Mesendoderm (in vitro differentiated cells): ENCODE results near the gene LONP2.

Source experiments
- DNase-seq: peaks from one replicate; pipeline ENCODE4 v3.0.0; 2013
- H2AK5ac ChIP-seq: 2 replicates; pipeline ENCODE4 v1.6.1; 2013; ENCODE audit warnings: low read length, inconsistent platforms
- H2BK120ac ChIP-seq: 2 replicates; pipeline ENCODE4 v1.6.1; 2013; ENCODE audit warnings: low read depth, mild to moderate bottlenecking, low read length, moderate library complexity, mixed read lengths
- H2BK15ac ChIP-seq: replicated peaks from 2 replicates; pipeline ENCODE4 v1.6.1; 2013; ENCODE audit warnings: low read depth, mild to moderate bottlenecking, moderate library complexity
- H2BK5ac ChIP-seq: 2 replicates; pipeline ENCODE4 v1.6.1; 2013; ENCODE audit warnings: low read length, inconsistent platforms
- H3K18ac ChIP-seq: 2 replicates; pipeline ENCODE4 v1.6.1; 2013; ENCODE audit warnings: mild to moderate bottlenecking, low read length, mixed read lengths
- H3K23ac ChIP-seq: one replicate; pipeline ENCODE4 v1.6.1; 2013; ENCODE audit warnings: low read length
- H3K27ac ChIP-seq: 2 replicates; pipeline ENCODE4 v1.5.1; 2013; ENCODE audit warnings: low read depth, mild to moderate bottlenecking, inconsistent platforms, low read length, moderate library complexity
- H3K27me3 ChIP-seq: 2 replicates; pipeline ENCODE4 v1.6.1; 2013; ENCODE audit warnings: low read length, control low read depth, mild to moderate bottlenecking, inconsistent platforms; ENCODE audit not compliant: insufficient read depth, poor library complexity
- H3K36me3 ChIP-seq: 2 replicates; pipeline ENCODE4 v1.6.1; 2013; ENCODE audit warnings: low read length, inconsistent platforms; ENCODE audit not compliant: control insufficient read depth, insufficient read depth
- H3K4ac ChIP-seq: one replicate; pipeline ENCODE4 v1.6.1; 2013; ENCODE audit warnings: low read depth, mild to moderate bottlenecking, low read length, moderate library complexity
- H3K4me1 ChIP-seq: 2 replicates; pipeline ENCODE4 v1.6.1; 2013; ENCODE audit warnings: low read depth, low read length, inconsistent platforms; ENCODE audit not compliant: control insufficient read depth
- H3K4me2 ChIP-seq: 2 replicates; pipeline ENCODE4 v1.6.1; 2013; ENCODE audit warnings: low read length
- H3K4me3 ChIP-seq: 2 replicates; pipeline ENCODE4 v1.5.1; 2013; ENCODE audit warnings: mild to moderate bottlenecking, low read length
- H3K56ac ChIP-seq: one replicate; pipeline ENCODE4 v1.6.1; 2013; ENCODE audit warnings: low read length
- H3K79me1 ChIP-seq: 2 replicates; pipeline ENCODE4 v1.6.1; 2013; ENCODE audit warnings: low read length, inconsistent platforms
- H3K79me2 ChIP-seq: 2 replicates; pipeline ENCODE4 v1.6.1; 2013; ENCODE audit warnings: mild to moderate bottlenecking, low read length; ENCODE audit not compliant: control insufficient read depth, insufficient read depth
- H3K9ac ChIP-seq: 2 replicates; pipeline ENCODE4 v1.6.1; 2013; ENCODE audit warnings: low read length, inconsistent platforms
- H4K5ac ChIP-seq: one replicate; pipeline ENCODE4 v1.6.1; 2013; ENCODE audit warnings: low read length
- H4K8ac ChIP-seq: one replicate; pipeline ENCODE4 v1.6.1; 2013; ENCODE audit warnings: low read depth, mild to moderate bottlenecking, control low read depth, low read length, moderate library complexity
- WGBS: extraction: QIAGEN DNeasy Blood & Tissue Kit; methylation state at CpG from one replicate; pipeline ENCODE4 v1.1.7; 2013; ENCODE audit warnings: low lambda C conversion rate, missing lambda C conversion rate; ENCODE audit not compliant: insufficient coverage; ENCODE audit errors: extremely low coverage; 5-methylcytosine and 5-hydroxymethylcytosine counted together

The LONP2 gene

DNA sequence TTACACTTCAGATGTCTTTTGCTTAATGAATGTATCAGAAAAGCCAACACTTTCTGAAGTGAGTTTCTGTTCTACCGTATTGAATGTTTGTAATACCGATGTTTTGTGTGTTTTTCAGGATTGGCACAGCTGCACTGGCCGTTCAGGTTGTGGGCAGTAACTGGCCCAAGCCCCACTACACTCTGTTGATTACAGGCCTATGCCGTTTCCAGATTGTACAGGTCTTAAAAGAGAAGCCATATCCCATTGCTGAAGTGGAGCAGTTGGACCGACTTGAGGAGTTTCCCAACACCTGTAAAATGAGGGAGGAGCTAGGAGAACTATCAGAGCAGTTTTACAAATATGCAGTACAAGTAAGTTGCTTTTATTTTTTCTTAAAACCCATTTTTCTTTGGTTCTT lies 7.9 kb downstream of the LONP2 start:
- no peak for DNase-seq
- Histone ChIP-seq H2BK5ac (no peak overlapping the region), H3K23ac (no peak overlapping the region), H2AK5ac (no peak overlapping the region), H3K56ac (no peak overlapping the region), H4K8ac (no peak overlapping the region), H2BK15ac (no peak overlapping the region), H3K4me3 (no peak overlapping the region), H3K27ac (no peak overlapping the region), H3K4me2 (no peak overlapping the region), H4K5ac (no peak overlapping the region), H3K4me1 (no peaks in the 10 kb centered on the region), H2BK120ac (no peak overlapping the region), H3K79me1 (peaks cover 3% of the 10 kb centered on the region), H3K79me2 (peaks cover 2% of the 10 kb centered on the region), H3K36me3 (no peaks in the 10 kb centered on the region), H3K27me3 (no peaks in the 10 kb centered on the region), H3K4ac (no peak overlapping the region), H3K18ac (no peak overlapping the region), H3K9ac (no peak overlapping the region)
- no CpG with 5 or more reads among the region's 5 CpGs for WGBS

DNA sequence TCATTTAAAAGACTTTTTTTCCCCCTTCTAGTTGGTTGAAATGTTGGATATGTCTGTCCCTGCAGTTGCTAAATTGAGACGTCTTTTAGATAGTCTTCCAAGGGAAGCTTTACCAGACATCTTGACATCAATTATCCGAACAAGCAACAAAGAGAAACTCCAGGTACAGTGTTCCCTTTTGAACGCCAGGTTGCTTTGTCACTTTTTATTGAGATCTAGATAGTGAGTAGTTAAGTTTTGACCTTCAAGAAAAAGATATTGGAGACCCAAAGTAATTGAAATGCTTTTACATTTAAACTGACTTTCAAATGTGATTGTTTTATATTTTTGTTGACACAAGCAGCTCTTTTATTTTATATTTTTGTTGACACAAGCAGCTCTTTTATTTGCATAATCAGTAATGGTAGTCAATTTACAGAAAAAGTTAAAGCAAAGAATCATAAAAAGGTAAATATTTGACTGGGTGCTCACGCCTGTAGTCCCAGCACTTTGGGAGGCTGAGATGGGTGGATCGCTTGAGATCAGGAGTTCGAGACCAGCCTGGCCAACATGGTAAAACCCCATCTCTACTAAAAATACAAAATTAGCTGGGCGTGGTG lies 12.6 kb downstream of the LONP2 start:
- no CpG with 5 or more reads among the region's 7 CpGs for WGBS
- H3K23ac ChIP-seq, result no peak overlapping the region

DNA sequence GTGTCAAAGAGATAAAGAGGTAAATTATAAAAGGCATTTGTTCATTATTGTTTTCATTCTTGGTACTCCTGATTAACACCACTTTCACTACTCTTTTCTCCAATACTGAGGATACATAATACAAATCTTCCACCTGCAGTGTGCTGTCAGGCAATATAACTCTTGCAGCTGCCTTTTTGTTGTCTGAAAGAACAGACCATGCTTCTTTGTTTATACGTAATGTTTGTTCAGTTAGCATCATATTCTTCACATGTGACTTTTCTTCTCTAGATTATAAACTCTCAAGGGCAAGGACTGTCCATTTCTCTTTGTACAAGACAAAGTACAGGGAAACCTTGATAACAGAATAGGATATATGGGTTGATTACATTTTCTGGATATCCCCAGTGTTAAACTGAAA lies 17.5 kb downstream of the LONP2 start:
- no peak overlapping the region for H2BK120ac ChIP-seq
- H3K23ac ChIP-seq, result no peak overlapping the region
- no CpG with 5 or more reads among the region's 1 CpG for WGBS
- H4K8ac ChIP-seq, result no peak overlapping the region
- H3K4ac ChIP-seq, result no peak overlapping the region
- H3K56ac ChIP-seq, result no peak overlapping the region
- no peak overlapping the region for H3K18ac ChIP-seq
- no peak overlapping the region for H3K4me3 ChIP-seq
- no peaks in the 10 kb centered on the region for H3K79me1 ChIP-seq
- DNase-seq, result no peak
- no peak overlapping the region for H3K9ac ChIP-seq
- H4K5ac ChIP-seq, result no peak overlapping the region
- no peak overlapping the region for H2AK5ac ChIP-seq
- no peak overlapping the region for H2BK15ac ChIP-seq
- no peak overlapping the region for H2BK5ac ChIP-seq
- no peaks in the 10 kb centered on the region for H3K4me1 ChIP-seq
- no peak overlapping the region for H3K4me2 ChIP-seq
- no peak overlapping the region for H3K27ac ChIP-seq
- H3K36me3 ChIP-seq, result peaks cover 3% of the 10 kb centered on the region
- H3K27me3 ChIP-seq, result no peaks in the 10 kb centered on the region
- no peaks in the 10 kb centered on the region for H3K79me2 ChIP-seq

More for the DNA sequence above, 12.6 kb downstream of the LONP2 start:
- H3K36me3 ChIP-seq, result peaks cover 3% of the 10 kb centered on the region
- H3K18ac ChIP-seq, result no peak overlapping the region
- no peak overlapping the region for H4K8ac ChIP-seq
- no peak overlapping the region for H3K9ac ChIP-seq
- no peak overlapping the region for H2BK120ac ChIP-seq
- no peak overlapping the region for H3K4ac ChIP-seq
- no peaks in the 10 kb centered on the region for H3K4me1 ChIP-seq
- no peak overlapping the region for H2AK5ac ChIP-seq
- no peak overlapping the region for H3K27ac ChIP-seq
- no peaks in the 10 kb centered on the region for H3K79me2 ChIP-seq
- no peak overlapping the region for H3K4me2 ChIP-seq
- no peaks in the 10 kb centered on the region for H3K79me1 ChIP-seq
- DNase-seq, result no peak
- H3K27me3 ChIP-seq, result no peaks in the 10 kb centered on the region
- no peak overlapping the region for H4K5ac ChIP-seq
- H3K56ac ChIP-seq, result no peak overlapping the region
- no peak overlapping the region for H2BK5ac ChIP-seq
- H2BK15ac ChIP-seq, result no peak overlapping the region
- no peak overlapping the region for H3K4me3 ChIP-seq

DNA sequence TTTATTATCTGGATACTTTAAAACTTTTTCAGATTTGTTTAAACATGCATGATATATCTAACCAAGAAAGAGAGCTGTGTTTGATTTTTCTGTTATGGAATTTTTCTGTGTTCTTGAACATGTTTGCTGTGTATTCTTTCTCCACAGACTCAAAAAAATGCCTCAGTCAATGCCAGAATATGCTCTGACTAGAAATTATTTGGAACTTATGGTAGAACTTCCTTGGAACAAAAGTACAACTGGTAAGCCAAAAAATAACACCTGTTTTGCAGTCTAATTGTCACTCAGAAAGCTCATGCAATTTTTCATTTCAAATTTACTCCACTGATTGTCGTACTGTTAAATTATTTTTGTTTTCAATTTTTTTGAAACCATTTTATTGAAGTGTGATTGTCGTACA lies 18.5 kb downstream of the LONP2 start:
- Histone ChIP-seq H3K4me3 (no peak overlapping the region), H4K8ac (no peak overlapping the region), H3K18ac (no peak overlapping the region), H2BK15ac (no peak overlapping the region), H2AK5ac (no peak overlapping the region), H3K4me2 (no peak overlapping the region), H3K56ac (no peak overlapping the region), H3K9ac (no peak overlapping the region), H3K4ac (no peak overlapping the region), H3K23ac (no peak overlapping the region), H4K5ac (no peak overlapping the region), H2BK120ac (no peak overlapping the region), H3K36me3 (peaks cover 3% of the 10 kb centered on the region), H3K27me3 (no peaks in the 10 kb centered on the region), H3K4me1 (no peaks in the 10 kb centered on the region), H3K27ac (no peak overlapping the region), H3K79me1 (no peaks in the 10 kb centered on the region), H2BK5ac (no peak overlapping the region), H3K79me2 (no peaks in the 10 kb centered on the region)
- WGBS, result no CpG with 5 or more reads among the region's 2 CpGs
- no peak for DNase-seq

DNA sequence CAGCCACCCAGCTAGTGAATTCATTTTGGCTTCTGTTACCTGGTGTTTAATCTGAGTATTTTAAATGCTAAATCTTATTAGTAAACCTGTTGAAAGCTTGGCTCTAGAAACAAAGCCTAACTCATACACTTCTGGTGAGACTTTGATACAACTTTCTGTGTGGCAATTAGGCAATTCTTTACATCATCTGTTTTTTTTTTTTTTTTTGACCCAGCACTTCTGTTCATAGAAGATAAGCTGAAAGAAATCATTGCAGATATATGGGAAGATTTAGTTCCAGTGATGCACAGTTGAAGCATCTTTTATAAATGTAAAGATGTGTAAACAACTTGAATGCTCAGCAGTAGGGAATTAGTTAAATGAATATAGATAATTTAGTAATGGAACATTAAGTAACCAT lies 24.9 kb downstream of the LONP2 start:
- no peak overlapping the region for H3K4ac ChIP-seq
- H3K4me1 ChIP-seq, result no peaks in the 10 kb centered on the region
- H2BK120ac ChIP-seq, result no peak overlapping the region
- H2AK5ac ChIP-seq, result no peak overlapping the region
- no peak overlapping the region for H4K8ac ChIP-seq
- no peaks in the 10 kb centered on the region for H3K79me1 ChIP-seq
- no peaks in the 10 kb centered on the region for H3K36me3 ChIP-seq
- no peak overlapping the region for H2BK15ac ChIP-seq
- no peak overlapping the region for H3K18ac ChIP-seq
- H3K23ac ChIP-seq, result no peak overlapping the region
- H3K27me3 ChIP-seq, result no peaks in the 10 kb centered on the region
- DNase-seq, result no peak
- no peak overlapping the region for H3K27ac ChIP-seq
- H3K4me3 ChIP-seq, result no peak overlapping the region
- no peak overlapping the region for H2BK5ac ChIP-seq
- H3K4me2 ChIP-seq, result no peak overlapping the region
- no peak overlapping the region for H4K5ac ChIP-seq
- H3K9ac ChIP-seq, result no peak overlapping the region
- no peak overlapping the region for H3K56ac ChIP-seq
- H3K79me2 ChIP-seq, result no peaks in the 10 kb centered on the region

DNA sequence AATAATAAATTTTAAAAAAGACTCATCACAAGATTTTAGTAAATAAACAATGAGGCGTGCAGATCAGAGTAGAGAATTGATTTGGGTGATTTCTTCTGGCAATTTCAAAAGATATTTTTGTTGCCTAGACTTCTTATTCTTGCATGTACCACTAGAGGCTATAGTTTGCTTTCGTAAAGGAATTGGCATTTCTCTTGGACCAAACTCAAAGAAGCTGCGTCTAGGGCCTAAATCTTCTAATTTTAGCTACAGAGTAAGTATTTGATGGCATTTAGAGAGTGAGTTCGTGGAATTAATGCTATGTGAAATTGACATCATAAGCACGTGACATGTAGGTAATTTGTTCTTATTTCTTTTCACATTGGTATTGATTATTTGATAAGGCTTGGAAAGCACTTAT lies 27.6 kb downstream of the LONP2 start:
- H3K36me3 ChIP-seq, result no peaks in the 10 kb centered on the region
- H3K27ac ChIP-seq, result no peak overlapping the region
- no peak for DNase-seq
- no CpG with 5 or more reads among the region's 5 CpGs for WGBS
- no peak overlapping the region for H3K4ac ChIP-seq
- no peak overlapping the region for H2BK120ac ChIP-seq
- no peak overlapping the region for H3K9ac ChIP-seq
- no peak overlapping the region for H4K5ac ChIP-seq
- no peak overlapping the region for H2BK15ac ChIP-seq
- H2BK5ac ChIP-seq, result no peak overlapping the region
- no peak overlapping the region for H3K23ac ChIP-seq
- no peaks in the 10 kb centered on the region for H3K79me2 ChIP-seq
- no peak overlapping the region for H3K18ac ChIP-seq
- H3K4me3 ChIP-seq, result no peak overlapping the region
- H3K4me1 ChIP-seq, result peaks cover 2% of the 10 kb centered on the region
- no peak overlapping the region for H4K8ac ChIP-seq
- H3K79me1 ChIP-seq, result no peaks in the 10 kb centered on the region
- H2AK5ac ChIP-seq, result no peak overlapping the region
- no peak overlapping the region for H3K4me2 ChIP-seq
- H3K27me3 ChIP-seq, result no peaks in the 10 kb centered on the region
- no peak overlapping the region for H3K56ac ChIP-seq
